NCI-H2107 treated with DMSO at 0.1 percent for 48 hours (cell line): Measurements from ENCODE around the gene MED20.

Source experiments
- DNase-seq: peaks from one replicate; lab custom pipeline; 2025; ENCODE audit not compliant: unreplicated experiment; lab: John Stamatoyannopoulos, UW

The MED20 gene

GRCh38 chr6:41914869-41915530 lies 5.9 kb downstream of the MED20 start:
- DNase-seq = no peak

GRCh38 chr6:41914343-41914742 lies 6.6 kb downstream of the MED20 start:
- no peak for DNase-seq

GRCh38 chr6:41909727-41910126 lies 11.2 kb downstream of the MED20 start:
- no peak for DNase-seq

GRCh38 chr6:41901882-41902519 lies 18.9 kb downstream of the MED20 start:
- no peak for DNase-seq

- DNase-seq = no peak
Measured at GRCh38 chr6:41900861-41901260, 20.1 kb downstream of the MED20 start.

GRCh38 chr6:41896281-41896680 lies 24.7 kb downstream of the MED20 start:
- DNase-seq = peak; percentile 3

- peak; percentile 57 for DNase-seq
Measured at GRCh38 chr6:41895300-41896233, 25.4 kb downstream of the MED20 start, which contains the start of gene USP49. Gene USP49 (minus strand): TSS chr6:41895375. CDS start chr6:41806983, 88,392 bp downstream.

- DNase-seq = no peak
Measured at GRCh38 chr6:41894366-41895299, 26.3 kb downstream of the MED20 start.

GRCh38 chr6:41892921-41893564 lies 27.9 kb downstream of the MED20 start:
- DNase-seq = no peak

- no peak for DNase-seq
Measured at GRCh38 chr6:41887331-41887751, 33.6 kb downstream of the MED20 start.

- DNase-seq = no peak
Measured at GRCh38 chr6:41885930-41886329, 35.0 kb downstream of the MED20 start.

- DNase-seq = no peak
Measured at GRCh38 chr6:41884957-41885356, 36.0 kb downstream of the MED20 start.

- no peak for DNase-seq
Measured at GRCh38 chr6:41881506-41881905, 39.4 kb downstream of the MED20 start.

GRCh38 chr6:41878961-41879405 lies 42.0 kb downstream of the MED20 start:
- DNase-seq = no peak

- DNase-seq = no peak
Measured at GRCh38 chr6:41878246-41878645, 42.7 kb downstream of the MED20 start.

- no peak for DNase-seq
Measured at GRCh38 chr6:41877051-41877680, 43.8 kb downstream of the MED20 start.

GRCh38 chr6:41874741-41875140 lies 46.2 kb downstream of the MED20 start:
- DNase-seq = no peak

GRCh38 chr6:41872147-41872546 lies 48.8 kb downstream of the MED20 start:
- no peak for DNase-seq

- no peak for DNase-seq
Measured at GRCh38 chr6:41871691-41872090, 49.2 kb downstream of the MED20 start.
